T follicular helper cell (primary cell): ENCODE data around the gene ZBTB11.
"Not testable (repeated sequence)": the region's sequence is repeated elsewhere in the genome, so short reads cannot be mapped to it uniquely, and the experiment has no call there.

ENCODE experiments used
- DNase-seq: peaks from one replicate; pipeline ENCODE4 v3.0.0-alpha.2; 2020; ENCODE audit warnings: low read depth

The ZBTB11 gene

GRCh38 chr3:101691685-101692671, 15.0 kb upstream of the ZBTB11 start:
- not testable (repeated sequence) for DNase-seq

GRCh38 chr3:101690972-101691371, 14.0 kb upstream of the ZBTB11 start:
- no peak for DNase-seq

DNA sequence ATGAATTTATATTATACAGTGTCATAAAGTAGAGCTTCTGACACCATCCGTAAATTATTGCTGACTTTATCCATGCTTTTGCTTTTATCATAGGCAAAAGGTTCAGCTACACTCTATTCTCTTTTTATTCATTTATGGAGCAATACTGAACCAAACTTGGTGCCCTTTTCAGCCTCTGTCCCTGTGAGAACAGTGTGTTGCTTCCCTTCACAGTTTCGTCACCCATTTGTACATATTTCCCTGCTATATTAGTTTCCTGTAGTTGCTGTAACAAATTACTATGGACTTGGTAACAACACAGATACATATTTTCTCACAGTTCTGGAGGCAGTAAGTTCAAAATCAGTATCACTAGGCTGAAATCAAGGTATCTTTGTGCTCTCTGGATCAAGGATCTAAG, 12.4 kb upstream of the ZBTB11 start:
- DNase-seq = no peak

DNA sequence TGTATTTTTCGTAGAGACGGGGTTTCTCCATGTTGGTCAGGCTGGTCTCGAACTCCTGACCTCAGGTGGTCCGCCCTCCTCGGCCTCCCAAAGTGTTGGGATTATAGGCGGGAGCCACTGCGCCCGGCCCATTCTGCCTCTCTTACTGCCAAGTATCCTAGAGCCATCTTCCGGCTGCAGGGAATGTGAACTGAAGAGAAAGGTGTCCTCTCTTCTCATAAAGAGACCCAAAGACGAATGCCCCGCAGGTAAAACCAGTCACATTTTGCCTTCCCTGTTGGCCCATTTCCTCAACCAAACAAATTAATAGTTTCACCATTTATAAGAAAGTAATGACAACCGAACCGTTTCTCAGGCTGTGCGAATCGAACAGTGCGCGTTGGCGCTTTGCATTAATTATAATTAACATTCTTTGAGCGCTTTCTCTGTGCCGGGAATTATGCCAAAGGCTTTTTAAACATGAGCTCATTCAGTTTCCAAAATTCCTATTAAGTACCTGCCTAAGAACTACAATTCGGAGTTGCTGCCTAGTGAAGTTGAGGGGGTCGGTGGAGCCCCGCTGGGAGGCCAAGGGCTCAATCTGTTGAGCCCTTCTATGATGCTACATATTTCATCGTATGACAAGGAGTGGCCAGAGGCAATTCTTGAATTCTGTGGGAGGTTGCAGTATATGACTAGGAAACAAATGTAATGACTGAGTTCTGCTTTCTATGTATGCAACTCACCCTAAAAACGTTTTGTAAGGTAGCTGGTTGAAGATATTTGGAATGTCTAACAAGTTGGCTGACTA, 10.4 kb upstream of the ZBTB11 start:
- no peak for DNase-seq

- DNase-seq = no peak
Observed at GRCh38 chr3:101685870-101686307, 9.0 kb upstream of the ZBTB11 start.

DNA sequence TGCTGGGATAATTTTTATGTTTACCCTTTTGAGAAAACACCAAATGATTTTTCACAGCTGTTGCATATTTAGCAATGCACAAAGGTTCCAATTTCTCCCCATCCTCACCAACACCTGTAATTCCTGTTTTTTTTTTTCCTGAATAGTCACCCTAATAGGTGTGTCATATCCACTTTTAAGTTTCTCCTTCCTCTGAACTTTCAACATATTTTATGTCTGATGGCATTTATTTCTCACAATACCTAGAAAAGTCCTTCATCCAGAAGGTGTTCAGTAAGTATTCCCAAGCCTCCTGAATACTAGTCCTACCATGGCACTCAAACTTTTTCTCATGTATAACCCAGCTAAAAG, 8.1 kb upstream of the ZBTB11 start:
- DNase-seq = no peak

DNA sequence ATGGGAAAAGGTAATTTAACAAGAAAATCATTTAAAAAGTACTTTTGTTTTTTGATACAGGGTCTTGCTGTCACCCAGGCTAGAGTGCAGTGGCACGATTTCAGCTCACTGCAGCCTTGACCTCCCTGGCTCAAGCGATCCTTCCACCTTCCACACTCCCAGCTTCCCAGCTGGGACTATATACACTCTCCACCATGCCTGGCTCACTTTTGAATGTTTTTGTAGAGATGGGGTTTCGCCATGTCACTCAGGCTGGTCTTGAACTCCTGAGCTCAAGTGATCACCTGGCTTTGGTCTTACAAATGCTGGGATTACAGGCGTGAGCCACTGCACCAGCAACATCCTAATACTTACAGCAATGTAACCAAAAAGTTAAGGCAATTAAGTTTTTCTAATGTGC, 3.5 kb upstream of the ZBTB11 start:
- no peak for DNase-seq

DNA sequence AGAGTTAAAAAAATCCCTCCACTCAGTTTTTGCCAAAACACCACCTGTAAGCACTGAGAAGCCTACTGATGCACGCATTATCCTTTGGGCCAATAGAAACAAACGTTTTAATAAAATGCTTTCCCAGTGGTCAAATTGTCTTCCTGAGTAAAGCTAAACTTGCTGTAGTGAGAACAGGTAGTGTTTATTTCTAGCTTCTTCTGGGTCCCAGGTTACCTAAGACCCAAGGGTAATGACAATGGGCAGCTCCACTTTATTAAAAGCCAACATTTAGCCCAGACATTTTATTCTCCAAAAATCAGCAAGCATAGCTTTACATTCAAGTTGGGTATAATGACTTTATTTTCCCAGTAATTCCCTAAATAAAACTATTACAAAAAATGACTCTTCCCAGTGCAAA, 1.9 kb upstream of the ZBTB11 start:
- not testable (repeated sequence) for DNase-seq

- DNase-seq = no peak
Observed at GRCh38 chr3:101677436-101678286, 729 bp upstream of the ZBTB11 start.

- peak; percentile 90 for DNase-seq
Observed at GRCh38 chr3:101676216-101676764, 642 bp downstream of the ZBTB11 start.

- no peak for DNase-seq
Observed at GRCh38 chr3:101675709-101676215, 1.2 kb downstream of the ZBTB11 start.

DNA sequence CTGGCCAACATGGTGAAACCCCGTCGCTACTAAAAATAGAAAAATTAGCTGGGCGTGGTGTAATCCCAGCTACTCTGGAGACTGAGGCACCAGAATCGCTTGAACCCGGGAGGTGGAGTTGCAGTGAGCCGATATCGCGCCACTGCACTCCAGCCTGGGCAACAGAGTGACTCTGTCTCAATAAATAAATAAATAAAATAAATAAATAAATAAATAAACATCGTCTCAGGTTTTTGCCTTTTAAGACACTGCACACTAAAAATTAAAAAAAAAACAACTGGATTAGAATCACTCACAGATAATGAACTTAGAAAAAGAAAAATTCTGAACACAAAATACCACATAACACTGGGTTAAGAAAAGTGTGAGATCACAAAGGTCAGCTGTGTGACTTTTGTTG, 2.4 kb downstream of the ZBTB11 start:
- no peak for DNase-seq

- DNase-seq = no peak
Observed at GRCh38 chr3:101673953-101674352, 3.0 kb downstream of the ZBTB11 start.

DNA sequence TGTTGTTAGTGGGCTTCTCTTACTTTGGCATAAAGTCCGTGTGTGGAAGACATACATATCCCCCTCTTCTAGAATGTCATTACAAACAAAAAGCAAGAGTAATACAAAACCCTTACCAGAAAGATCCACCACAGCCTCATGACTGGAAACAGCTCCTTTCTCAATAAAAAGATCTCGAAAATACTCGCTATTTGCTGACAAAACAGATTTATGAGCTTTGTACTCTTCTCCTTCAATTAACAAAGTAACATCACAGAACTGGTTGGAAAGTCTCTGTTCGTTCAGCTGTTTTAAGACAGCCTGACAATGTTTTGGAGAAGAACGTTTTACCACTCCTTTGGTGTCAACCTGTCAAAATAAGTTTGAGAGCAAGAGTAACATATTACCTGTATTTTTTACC, 5.9 kb downstream of the ZBTB11 start:
- DNase-seq = no peak

GRCh38 chr3:101667844-101668243, 9.1 kb downstream of the ZBTB11 start:
- DNase-seq = no peak

DNA sequence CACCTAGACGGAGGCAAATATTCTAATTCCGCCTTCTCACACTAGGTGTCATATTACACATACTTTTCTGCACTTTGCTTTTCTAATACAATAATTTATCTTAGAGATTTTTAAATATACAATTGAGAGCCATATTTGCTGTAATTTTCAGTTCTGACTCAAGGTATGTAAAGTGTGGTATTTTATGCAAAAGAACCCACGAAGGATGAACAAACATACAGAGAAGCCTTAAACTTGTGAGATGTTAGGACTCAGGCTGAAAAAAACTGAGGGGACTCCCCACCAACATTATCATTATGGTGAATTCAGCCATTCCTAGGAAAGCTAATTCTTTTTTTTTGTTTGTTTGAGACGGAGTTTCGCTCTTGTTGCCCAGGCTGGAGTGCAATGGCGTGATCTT, 9.6 kb downstream of the ZBTB11 start:
- DNase-seq = no peak

GRCh38 chr3:101665851-101666250, 11.1 kb downstream of the ZBTB11 start:
- no peak for DNase-seq

DNA sequence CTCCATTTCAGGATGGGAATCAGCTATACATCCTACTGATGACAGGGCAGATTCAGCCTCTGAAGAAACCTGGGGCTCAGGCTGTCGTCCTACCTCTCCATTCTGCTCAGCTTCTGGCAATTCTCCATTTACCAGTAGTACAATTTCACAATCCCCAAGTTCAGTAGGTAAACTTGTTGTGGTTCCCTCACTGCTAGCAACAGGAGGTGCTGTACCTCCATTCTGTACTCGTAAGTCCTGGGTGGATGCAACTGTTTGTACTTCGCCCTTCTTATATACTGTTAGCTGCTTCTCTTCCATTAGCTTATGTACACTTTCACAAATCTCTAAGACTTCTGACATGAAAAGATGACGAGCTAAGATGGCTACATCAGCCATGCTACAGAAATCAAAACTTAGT, 11.6 kb downstream of the ZBTB11 start:
- no peak for DNase-seq

DNA sequence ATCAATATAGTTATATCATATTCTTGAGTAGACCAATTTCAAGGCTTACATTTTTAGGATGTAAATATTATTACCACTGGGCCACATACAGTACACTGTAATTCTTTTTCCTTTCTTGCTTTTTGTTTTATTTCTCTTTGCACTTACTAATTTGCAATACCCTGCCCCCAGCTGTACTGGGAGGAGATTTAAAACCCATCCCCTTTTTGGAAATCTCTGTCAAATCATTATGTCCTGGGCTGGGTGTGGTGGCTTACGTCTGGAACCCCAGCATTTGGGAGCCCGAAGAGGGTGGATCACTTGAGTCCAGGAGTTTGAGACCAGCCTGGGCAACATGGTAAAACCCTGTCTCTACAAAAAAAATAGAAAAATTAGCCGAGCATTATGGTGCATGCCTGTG, 16.2 kb downstream of the ZBTB11 start:
- DNase-seq = no peak

DNA sequence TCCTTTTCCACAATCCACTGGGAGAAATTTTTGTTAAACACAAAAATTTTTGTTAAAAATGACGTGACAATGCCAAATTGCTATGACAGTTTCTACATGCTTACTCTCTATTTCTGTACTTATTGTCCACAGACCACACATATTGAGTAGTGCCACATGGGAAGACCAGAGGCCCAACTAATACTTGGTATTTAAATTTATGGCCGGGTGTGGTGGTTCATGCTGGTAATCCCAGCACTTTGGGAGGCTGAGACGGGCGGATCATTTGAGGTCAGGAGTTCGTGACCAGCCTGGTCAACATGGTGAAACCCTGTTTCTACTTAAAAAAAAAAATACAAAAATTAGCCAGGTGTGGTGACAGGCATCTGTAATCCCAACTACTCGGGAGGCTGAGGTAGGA, 20.3 kb downstream of the ZBTB11 start:
- no peak for DNase-seq

DNA sequence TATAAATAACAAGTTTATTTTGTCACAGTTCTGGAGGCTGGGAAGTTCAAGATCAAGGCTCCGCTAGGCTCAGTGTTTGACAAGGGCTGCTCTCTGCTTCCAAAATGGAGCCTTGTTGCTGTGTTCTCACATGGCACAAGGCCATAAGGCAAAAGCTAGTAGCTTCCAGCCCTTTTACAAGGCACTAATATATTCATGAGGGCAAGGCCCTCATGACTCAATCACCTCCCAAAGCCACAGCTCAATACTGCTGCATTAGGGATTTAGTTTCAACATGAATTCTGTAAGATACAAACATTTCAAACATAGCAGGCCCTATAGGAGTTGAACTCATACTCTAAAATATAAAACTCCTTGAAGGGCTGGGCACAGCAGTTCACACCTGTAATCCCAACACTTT, 30.2 kb downstream of the ZBTB11 start:
- DNase-seq = no peak
